Activated naive CD4-positive, alpha-beta T cell treated with anti-CD3 and anti-CD28 coated beads for 36 hours (primary cell): ENCODE data around the gene ZNF521. TPM values are rescaled to one million over a fixed set of nuclear protein-coding genes. Genes with fewer than 3 reads are reported as not detected.
"Not testable (repeated sequence)": the region's sequence is repeated elsewhere in the genome, so short reads cannot be mapped to it uniquely, and the experiment has no call there.

Experiments used
- CTCF ChIA-PET: fragments of 350-600 bp; sonication (Branson Sonifier 250); formaldehyde crosslinking; loops from one replicate; lab custom pipeline; 2021; ENCODE audit warnings: antibody characterized with exemption; lab: Charles Lee
- DNase-seq: peaks from one replicate; pipeline ENCODE4 v3.0.0-alpha.2; 2020
- H3K27ac Mint-ChIP-seq: one replicate; pipeline ENCODE4 v1.8.0; 2021; ENCODE audit warnings: mild to moderate bottlenecking, mixed read lengths
- H3K27me3 Mint-ChIP-seq: one replicate; pipeline ENCODE4 v1.8.0; 2021; ENCODE audit warnings: low read depth, mixed read lengths
- H3K36me3 Mint-ChIP-seq: one replicate; pipeline ENCODE4 v1.8.0; 2021; ENCODE audit warnings: low read depth, mixed read lengths
- H3K4me1 Mint-ChIP-seq: one replicate; pipeline ENCODE4 v1.8.0; 2021; ENCODE audit warnings: low read depth, mixed read lengths
- H3K4me3 Mint-ChIP-seq: one replicate; pipeline ENCODE4 v1.8.0; 2021; ENCODE audit warnings: mild to moderate bottlenecking, moderate library complexity, mixed read lengths
- H3K9me3 Mint-ChIP-seq: one replicate; pipeline ENCODE4 v1.8.0; 2021; ENCODE audit warnings: mixed read lengths
- intact Hi-C: fragments of 100-400 bp; cut with micrococcal nuclease; formaldehyde crosslinking; loops from one replicate; pipeline ENCODE4 v1.15.1; 2023
- total RNA-seq, 2 experiments: library from RNA; stranded (reverse); gene quantifications; one replicate each; pipeline ENCODE4 v1.2.3, GENCODE V29; 2021

ZNF521 gene
- total RNA-seq, 2 experiments from 2014 or later = not detected

- Mint-ChIP-seq H3K27me3 (peaks cover 7% of the 10 kb centered on the region), H3K9me3 (no peaks in the 10 kb centered on the region), H3K27ac (no peak overlapping the region), H3K36me3 (no peaks in the 10 kb centered on the region), H3K4me1 (no peaks in the 10 kb centered on the region), H3K4me3 (no peak overlapping the region)
- intact Hi-C loops = no loop called here
- no peak for DNase-seq
- CTCF ChIA-PET = no interaction called here
These were observed 68.9 kb downstream of the ZNF521 start for GRCh38 chr18:25282896-25283703.

GRCh38 chr18:25282282-25282681, 69.7 kb downstream of the ZNF521 start:
- no peak for DNase-seq
- CTCF ChIA-PET = no interaction called here
- no peaks in the 10 kb centered on the region for H3K4me1 Mint-ChIP-seq

DNA sequence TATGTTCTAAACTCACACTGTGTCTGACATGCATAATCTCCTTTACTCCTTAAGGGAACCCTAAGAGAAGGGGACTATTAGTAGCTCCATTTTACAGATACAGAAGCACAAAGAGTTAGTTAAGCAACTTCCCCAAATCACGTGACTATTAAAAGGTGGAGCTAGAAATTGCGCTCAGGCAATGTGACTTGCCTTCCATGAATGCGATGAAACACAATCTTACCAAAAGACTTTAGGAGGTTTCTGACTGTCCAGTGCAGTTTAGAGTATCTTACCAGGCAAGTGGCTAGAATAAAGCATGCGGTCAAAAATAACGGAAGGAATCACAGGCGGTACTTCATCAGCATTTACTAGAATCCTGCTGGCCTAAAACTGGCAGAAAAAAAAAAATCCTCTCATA, 70.4 kb downstream of the ZNF521 start:
- Mint-ChIP-seq H3K4me1 (no peaks in the 10 kb centered on the region), H3K27me3 (peaks cover 7% of the 10 kb centered on the region), H3K36me3 (no peaks in the 10 kb centered on the region), H3K9me3 (no peaks in the 10 kb centered on the region), H3K27ac (no peak overlapping the region), H3K4me3 (no peak overlapping the region)
- CTCF ChIA-PET = no interaction called here
- no peak for DNase-seq
- intact Hi-C loops = no loop called here

More at GRCh38 chr18:25282282-25282681, 69.7 kb downstream of the ZNF521 start:
- Mint-ChIP-seq H3K36me3 (no peaks in the 10 kb centered on the region), H3K27ac (no peak overlapping the region), H3K27me3 (peaks cover 7% of the 10 kb centered on the region), H3K9me3 (no peaks in the 10 kb centered on the region), H3K4me3 (no peak overlapping the region)
- intact Hi-C loops = no loop called here

DNA sequence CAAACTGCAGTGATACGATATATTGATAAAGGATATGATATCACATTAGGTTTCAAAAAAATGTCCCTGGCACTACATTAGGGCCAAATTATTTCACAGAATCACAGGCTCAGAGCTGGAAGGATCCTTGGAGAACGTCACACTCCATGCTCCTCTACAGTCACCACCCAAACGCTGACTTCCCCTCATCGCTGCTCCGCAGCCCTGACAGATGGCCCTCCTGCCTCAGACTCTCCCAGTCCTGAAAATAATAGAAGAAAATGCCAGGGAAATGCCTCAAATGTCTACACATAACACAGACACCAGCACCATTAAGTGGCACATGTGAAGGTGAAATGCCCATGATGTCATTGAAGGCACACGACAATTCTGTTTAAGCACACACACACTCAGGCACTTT, 72.0 kb downstream of the ZNF521 start:
- CTCF ChIA-PET = no interaction called here
- Mint-ChIP-seq H3K9me3 (no peaks in the 10 kb centered on the region), H3K4me3 (no peak overlapping the region), H3K4me1 (no peaks in the 10 kb centered on the region), H3K27me3 (peaks cover 7% of the 10 kb centered on the region), H3K27ac (no peak overlapping the region), H3K36me3 (no peaks in the 10 kb centered on the region)
- intact Hi-C loops = no loop called here
- DNase-seq = no peak

DNA sequence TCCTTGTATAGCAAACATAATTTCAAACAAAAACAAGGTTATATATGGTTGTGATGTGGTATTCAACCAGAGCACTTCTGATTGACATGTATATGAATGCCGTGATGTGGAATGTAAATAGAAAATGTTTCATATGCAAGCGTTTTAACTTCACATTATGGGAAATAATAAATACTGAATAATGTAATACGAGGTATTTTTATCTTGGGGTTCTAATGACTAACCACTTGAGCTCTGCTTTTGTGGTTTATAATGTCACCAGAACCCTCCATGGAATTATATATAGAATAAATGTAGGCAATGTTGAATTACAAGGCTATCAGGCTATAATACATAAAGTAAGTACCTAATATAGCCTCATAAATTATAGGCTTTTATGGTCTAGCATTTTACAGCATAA, 72.4 kb downstream of the ZNF521 start:
- H3K27ac Mint-ChIP-seq = no peak overlapping the region
- H3K4me3 Mint-ChIP-seq = no peak overlapping the region
- peaks cover 7% of the 10 kb centered on the region for H3K27me3 Mint-ChIP-seq
- CTCF ChIA-PET = no interaction called here
- DNase-seq = no peak
- no peaks in the 10 kb centered on the region for H3K36me3 Mint-ChIP-seq
- intact Hi-C loops = no loop called here
- H3K4me1 Mint-ChIP-seq = no peaks in the 10 kb centered on the region
- H3K9me3 Mint-ChIP-seq = no peaks in the 10 kb centered on the region

GRCh38 chr18:25279133-25279532, 72.8 kb downstream of the ZNF521 start:
- Mint-ChIP-seq H3K9me3 (no peaks in the 10 kb centered on the region), H3K36me3 (no peaks in the 10 kb centered on the region), H3K27me3 (peaks cover 7% of the 10 kb centered on the region), H3K27ac (no peak overlapping the region), H3K4me3 (no peak overlapping the region), H3K4me1 (no peaks in the 10 kb centered on the region)
- CTCF ChIA-PET = no interaction called here
- DNase-seq = no peak
- intact Hi-C loops = no loop called here

- no peaks in the 10 kb centered on the region for H3K36me3 Mint-ChIP-seq
- no peak overlapping the region for H3K27ac Mint-ChIP-seq
- intact Hi-C loops = no loop called here
- H3K4me3 Mint-ChIP-seq = no peak overlapping the region
- no peaks in the 10 kb centered on the region for H3K4me1 Mint-ChIP-seq
- no peak for DNase-seq
- peaks cover 7% of the 10 kb centered on the region for H3K27me3 Mint-ChIP-seq
- H3K9me3 Mint-ChIP-seq = no peaks in the 10 kb centered on the region
- CTCF ChIA-PET = no interaction called here
These were observed 73.6 kb downstream of the ZNF521 start for GRCh38 chr18:25278394-25278793.

GRCh38 chr18:25275412-25276001, 76.5 kb downstream of the ZNF521 start:
- Mint-ChIP-seq H3K27ac (no peak overlapping the region), H3K4me1 (no peaks in the 10 kb centered on the region), H3K36me3 (no peaks in the 10 kb centered on the region), H3K27me3 (no peaks in the 10 kb centered on the region), H3K9me3 (peaks cover 2% of the 10 kb centered on the region), H3K4me3 (no peak overlapping the region)
- intact Hi-C loops = no loop called here
- DNase-seq = no peak
- CTCF ChIA-PET = interaction anchor here (0.6 to 0.7 kb wide), 2 partner anchors 133 to 672 kb away, joined by 3 to 4 read pairs; no protein-coding TSS in a partner anchor

- Mint-ChIP-seq H3K27ac (no peak overlapping the region), H3K9me3 (peaks cover 2% of the 10 kb centered on the region), H3K4me3 (no peak overlapping the region), H3K36me3 (no peaks in the 10 kb centered on the region), H3K4me1 (no peaks in the 10 kb centered on the region), H3K27me3 (no peaks in the 10 kb centered on the region)
- intact Hi-C loops = no loop called here
- CTCF ChIA-PET = interaction anchor here (0.6 to 0.7 kb wide), 2 partner anchors 133 to 671 kb away, joined by 3 to 4 read pairs; no protein-coding TSS in a partner anchor
- DNase-seq = no peak
These were observed 77.0 kb downstream of the ZNF521 start for GRCh38 chr18:25274926-25275325.

- H3K4me3 Mint-ChIP-seq, DNase-seq, H3K36me3 Mint-ChIP-seq, H3K4me1 Mint-ChIP-seq, intact Hi-C loops, H3K27ac Mint-ChIP-seq, H3K9me3 Mint-ChIP-seq: not testable (repeated sequence)
- CTCF ChIA-PET = interaction anchor here (0.5 kb wide), 1 partner anchor 147 kb away, joined by 3 read pairs; no protein-coding TSS in a partner anchor
- peaks cover 11% of the 10 kb centered on the region for H3K27me3 Mint-ChIP-seq
These were observed 84.9 kb downstream of the ZNF521 start for GRCh38 chr18:25266931-25267527.

DNA sequence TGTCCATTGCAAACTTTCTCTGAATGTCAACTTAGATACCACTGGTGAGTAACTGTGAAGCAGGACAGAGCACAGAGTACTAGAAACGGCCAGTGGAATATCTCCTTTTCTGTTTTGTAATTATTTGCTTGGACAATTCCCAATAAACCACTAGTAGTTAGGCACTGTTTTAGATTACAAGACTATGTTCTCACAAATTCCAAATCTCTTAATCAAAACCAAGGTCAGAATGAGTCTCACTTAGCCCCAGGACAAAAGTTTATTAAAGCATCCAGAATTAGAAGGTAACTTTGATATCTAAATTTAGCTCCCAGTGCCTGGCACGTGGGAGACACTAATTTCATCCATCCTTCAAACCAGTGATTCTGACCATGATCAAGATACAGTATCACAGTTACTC, 89.0 kb downstream of the ZNF521 start:
- no peak for DNase-seq
- no peak overlapping the region for H3K27ac Mint-ChIP-seq
- H3K9me3 Mint-ChIP-seq = no peaks in the 10 kb centered on the region
- H3K4me3 Mint-ChIP-seq = no peak overlapping the region
- H3K36me3 Mint-ChIP-seq = no peaks in the 10 kb centered on the region
- peaks cover 11% of the 10 kb centered on the region for H3K27me3 Mint-ChIP-seq
- CTCF ChIA-PET = no interaction called here
- intact Hi-C loops = no loop called here
- no peaks in the 10 kb centered on the region for H3K4me1 Mint-ChIP-seq

DNA sequence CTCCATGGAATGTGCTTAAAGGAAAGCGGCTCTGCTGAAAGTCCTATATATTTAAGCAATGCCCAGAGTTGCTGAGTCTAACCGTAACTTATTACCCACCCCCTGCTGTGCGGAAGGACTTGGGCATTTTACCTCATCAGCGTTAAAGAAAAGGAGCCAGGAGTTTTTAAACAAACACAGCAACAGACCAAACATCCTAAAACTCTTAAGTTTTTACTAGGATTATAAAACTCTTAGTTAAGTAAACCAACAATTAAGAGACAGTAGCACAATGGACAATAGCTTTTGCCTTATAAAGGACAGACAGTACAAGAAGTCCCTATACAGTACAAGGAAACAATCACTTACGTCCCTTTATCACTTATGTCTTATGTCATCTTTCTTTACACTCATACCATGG, 90.2 kb downstream of the ZNF521 start:
- no peak overlapping the region for H3K4me3 Mint-ChIP-seq
- CTCF ChIA-PET = no interaction called here
- no peak for DNase-seq
- H3K36me3 Mint-ChIP-seq = no peaks in the 10 kb centered on the region
- H3K27ac Mint-ChIP-seq = no peak overlapping the region
- intact Hi-C loops = no loop called here
- H3K9me3 Mint-ChIP-seq = no peaks in the 10 kb centered on the region
- H3K4me1 Mint-ChIP-seq = no peaks in the 10 kb centered on the region
- H3K27me3 Mint-ChIP-seq = peaks cover 11% of the 10 kb centered on the region
